Astrocyte (in vitro differentiated cells and primary cell): ENCODE results near the gene NELFB.

Experiments used
- CTCF ChIP-seq: IDR thresholded peaks from 2 replicates; pipeline ENCODE4 v1.5.1; 2011; ENCODE audit warnings: low read depth, mild to moderate bottlenecking, inconsistent platforms, low read length, moderate library complexity; ENCODE audit not compliant: insufficient read depth
- EZH2 ChIP-seq: IDR thresholded peaks from 2 replicates; pipeline ENCODE4 v1.6.1; 2012; ENCODE audit warnings: mild to moderate bottlenecking, low read length, inconsistent platforms; ENCODE audit not compliant: insufficient read depth

- TF ChIP-seq CTCF (no peak), EZH2 (no peak)
These were observed 55.3 kb downstream of the NELFB start for GRCh38 chr9:137310189-137311052.
